Embryonic facial prominence (tissue), 1 donor: ENCODE measurements around the gene CACNB4.
"Not testable (repeated sequence)": the region's sequence is repeated elsewhere in the genome, so short reads cannot be mapped to it uniquely, and the experiment has no call there.

Source experiments
- DNase-seq: peaks from one replicate; pipeline ENCODE4 v3.0.0-alpha.2; 2016; ENCODE audit errors: extremely low spot score

CACNB4 gene

DNA sequence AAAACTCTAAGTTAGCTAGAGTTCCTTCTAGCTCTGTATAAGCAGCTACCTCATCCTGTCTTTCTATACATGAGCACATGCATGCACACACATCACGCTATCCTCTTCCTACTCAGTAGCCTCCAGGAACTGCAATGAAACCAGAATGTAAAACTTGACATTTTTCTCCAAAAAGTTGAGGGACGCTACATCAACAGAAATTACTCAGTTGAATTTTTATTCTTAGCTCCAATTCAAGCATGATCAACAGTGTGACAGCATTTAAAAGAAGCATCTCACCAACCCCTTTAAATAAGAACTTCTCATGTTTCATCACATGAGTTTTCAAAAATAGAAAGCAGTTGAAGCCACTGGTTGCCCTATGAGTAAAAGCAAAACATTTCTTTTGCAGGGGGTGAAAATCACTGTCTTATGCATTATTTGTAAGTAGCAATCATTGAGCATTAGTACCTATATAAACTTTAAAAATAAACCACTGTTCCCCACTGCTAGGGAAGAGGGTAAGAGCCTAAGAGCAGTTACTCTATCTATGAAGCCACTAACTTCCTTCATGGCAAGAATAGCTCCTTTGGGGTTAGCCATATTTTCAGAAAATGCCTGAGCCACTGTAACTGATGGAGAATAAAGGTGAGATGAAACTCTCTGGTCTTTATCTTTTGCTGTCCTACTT is 192.7 kb downstream of the CACNB4 start:
- DNase-seq, result no peak

- DNase-seq, result no peak
Observed at GRCh38 chr2:151904807-151905206, 194.0 kb downstream of the CACNB4 start.

DNA sequence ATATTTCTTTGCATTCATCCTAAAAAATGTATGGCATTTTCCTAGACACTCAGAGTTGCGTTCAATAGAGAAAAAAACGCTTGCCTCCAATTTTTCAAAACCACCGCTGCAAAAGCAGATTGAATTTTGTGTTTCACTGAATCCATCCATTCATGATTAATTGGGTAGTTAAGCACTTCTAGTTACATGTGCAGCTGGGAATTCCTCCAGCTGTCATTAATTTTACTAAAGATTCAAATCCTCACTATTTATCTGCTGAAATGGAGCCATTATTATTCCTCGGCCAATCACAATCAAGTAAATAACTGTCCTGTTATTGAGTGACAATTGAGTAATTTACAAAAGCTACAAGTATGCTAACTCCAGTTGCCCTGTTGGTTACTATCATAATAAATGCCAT is 194.8 kb downstream of the CACNB4 start:
- DNase-seq, result no peak

DNA sequence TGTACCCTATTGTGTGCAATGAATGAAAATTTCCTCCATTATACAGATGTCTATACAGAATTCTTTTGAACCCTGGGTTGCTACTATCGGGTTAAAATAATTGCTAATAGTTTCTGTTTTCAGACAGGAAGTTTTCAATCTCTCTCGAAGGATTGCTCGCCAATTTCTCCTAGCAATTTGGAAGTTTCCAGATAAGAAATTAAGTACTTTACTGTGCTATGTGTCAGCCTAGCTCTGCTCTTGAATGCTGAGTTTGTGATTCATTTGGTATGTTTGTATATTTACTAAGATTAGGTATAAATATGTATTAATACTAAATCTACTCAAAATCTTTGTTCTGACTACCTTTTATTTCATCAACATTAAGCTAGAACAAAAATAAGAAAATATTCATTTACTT is 196.0 kb downstream of the CACNB4 start:
- no peak for DNase-seq

DNA sequence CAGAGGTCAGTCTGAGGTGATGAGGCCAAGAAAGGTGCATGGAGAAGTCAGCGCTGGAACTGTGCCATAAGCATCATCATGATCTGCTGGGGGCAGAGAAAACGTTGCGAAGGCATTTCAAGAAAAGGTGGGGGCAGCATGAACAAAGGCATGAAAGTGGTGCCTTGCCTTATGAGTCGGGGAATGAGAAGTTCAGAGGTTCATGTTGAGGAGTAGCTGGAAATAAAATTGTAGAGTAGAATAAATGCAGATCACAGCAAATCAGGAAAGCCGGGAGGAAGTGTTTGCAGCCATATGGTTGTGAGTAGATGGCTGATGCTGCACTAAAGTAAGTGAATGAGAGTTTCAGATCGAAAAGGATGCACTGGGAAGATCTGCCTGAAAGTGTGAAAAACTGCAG is 198.5 kb downstream of the CACNB4 start:
- no peak for DNase-seq

DNA sequence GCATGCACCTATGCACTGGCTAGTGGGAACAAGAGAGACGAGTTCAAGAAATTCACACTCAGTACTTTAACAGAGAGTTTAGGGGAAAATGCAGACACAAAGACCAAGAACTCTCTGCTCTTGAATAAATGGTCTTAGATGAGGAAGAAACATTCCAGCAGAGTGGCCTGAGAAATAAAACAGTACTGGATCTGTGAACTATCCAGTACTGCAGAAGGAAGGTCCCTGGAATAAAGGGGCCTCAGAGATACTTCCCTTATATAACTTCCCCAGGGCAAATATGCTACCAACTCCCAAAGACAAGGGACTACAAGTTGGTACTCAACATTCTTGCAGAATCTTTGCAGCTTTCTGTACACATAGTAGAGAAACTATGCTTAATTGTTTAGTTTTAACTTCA is 199.7 kb downstream of the CACNB4 start:
- DNase-seq, result no peak

DNA sequence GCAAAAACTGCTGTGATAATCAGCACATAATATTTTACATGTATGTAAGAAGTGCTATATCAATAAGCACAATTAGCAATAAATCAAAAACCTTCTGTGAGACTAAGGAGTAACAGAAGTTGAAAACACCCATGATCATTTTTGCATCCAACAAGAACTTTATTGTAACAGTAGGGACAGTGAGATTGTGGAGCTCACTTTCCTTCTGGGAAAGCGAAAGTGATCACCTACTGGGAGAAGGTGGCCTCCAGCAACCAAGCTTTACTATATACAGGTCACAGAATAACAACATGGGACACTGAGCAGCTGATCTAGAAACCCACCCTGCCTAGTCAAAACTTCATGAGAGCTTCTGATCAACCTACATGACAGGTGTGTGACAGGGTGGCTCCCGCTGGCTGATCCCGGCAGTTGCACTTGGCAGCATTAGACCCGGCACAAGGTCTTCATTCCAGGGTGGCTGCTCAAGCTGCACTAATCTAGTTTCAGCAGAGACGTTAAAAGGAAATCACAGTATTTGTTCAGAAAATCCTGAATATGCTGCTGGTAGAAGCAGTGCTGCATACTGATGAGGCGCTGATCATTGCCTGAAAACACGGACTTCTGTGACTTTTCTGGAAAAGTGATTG is 207.2 kb downstream of the CACNB4 start:
- no peak for DNase-seq

GRCh38 chr2:151887164-151887563 is 211.7 kb downstream of the CACNB4 start:
- no peak for DNase-seq

- no peak for DNase-seq
Observed at GRCh38 chr2:151886241-151886640, 212.6 kb downstream of the CACNB4 start.

DNA sequence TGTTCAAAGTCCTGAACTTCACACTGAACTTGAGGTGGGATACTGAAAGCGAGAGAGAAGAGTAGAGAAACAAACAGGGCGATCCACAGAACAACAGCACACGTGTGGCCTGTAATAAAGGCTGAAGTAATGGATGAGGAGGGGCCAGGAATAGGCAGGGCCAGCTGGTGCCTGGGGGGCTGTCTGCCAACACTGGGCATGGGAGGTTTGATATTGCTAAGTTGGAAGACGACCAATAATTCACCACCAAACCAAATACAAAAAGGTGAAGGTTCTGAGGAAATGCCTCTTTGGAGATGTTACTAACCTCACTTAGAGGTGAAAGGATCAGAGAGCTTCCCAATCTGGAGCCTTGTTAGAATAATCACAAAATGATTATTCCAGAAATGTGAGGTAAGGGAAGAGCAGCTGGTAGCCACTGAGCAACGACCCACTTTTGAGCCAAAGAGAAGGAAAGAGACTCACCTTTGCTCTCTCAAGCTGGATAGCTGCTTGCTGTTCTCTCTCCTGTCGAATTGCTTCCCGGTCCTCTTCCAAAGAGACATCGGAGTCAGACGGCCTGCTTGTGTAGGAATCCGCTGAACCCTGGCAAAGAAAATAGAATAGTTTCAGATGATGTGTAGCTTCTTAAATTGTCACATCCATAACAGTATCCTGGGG is 215.9 kb downstream of the CACNB4 start:
- DNase-seq, result no peak

GRCh38 chr2:151881342-151881741 is 217.5 kb downstream of the CACNB4 start:
- DNase-seq, result no peak

- no peak for DNase-seq
Observed at GRCh38 chr2:151880586-151880985, 218.3 kb downstream of the CACNB4 start.

GRCh38 chr2:151878655-151879563 is 219.9 kb downstream of the CACNB4 start:
- no peak for DNase-seq

DNA sequence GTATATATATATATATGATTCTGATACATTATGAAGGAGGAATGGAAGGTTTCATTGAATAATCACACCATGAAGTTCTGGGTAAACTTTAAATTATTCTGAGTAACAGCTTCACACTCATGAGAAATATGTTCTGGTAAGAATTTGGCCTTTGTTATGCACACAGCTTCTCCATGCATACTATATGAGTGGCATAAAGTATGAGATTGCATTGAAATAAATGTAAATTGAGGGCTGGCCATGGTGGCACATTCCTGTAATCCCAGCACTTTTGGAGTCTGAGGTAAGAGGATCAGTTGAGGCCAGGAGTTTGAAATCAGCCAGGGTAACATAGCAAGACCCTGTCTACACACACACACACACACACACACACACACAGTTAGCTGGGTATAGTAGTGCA is 220.6 kb downstream of the CACNB4 start:
- DNase-seq, result no peak

DNA sequence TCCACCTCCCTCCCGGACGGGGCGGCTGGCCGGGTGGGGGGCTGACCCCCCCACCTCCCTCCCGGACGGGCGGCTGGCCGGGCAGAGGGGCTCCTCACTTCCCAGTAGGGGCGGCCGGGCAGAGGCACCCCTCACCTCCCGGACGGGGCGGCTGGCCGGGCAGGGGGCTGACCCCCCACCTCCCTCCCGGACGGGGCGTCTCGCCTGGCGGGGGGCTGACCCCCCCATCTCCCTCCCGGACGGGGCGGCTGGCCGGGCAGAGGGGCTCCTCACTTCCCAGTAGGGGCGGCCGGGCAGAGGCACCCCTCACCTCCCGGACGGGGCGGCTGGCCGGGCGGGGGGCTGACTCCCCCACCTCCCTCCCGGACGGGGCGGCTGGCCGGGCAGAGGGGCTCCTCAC is 223.2 kb downstream of the CACNB4 start:
- not testable (repeated sequence) for DNase-seq

DNA sequence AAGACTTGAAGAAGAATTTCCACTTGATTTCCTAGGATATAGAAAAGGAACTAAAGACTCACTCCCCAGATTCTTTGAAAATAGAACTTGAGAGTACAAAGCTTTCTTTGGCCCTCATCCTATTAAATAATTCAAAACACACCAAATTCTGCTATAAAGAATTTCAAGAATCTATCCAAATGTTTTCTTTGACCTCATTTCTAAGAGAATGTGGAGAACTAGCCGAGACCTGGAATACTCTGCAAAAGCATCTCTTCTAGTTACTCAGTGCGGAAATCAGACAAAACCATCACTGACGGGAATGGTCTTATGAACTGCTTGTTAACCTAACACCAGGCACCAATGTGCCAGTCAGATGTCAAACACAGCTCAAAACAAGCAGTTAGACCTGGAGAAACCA is 226.4 kb downstream of the CACNB4 start:
- no peak for DNase-seq

GRCh38 chr2:151869291-151869690 is 229.6 kb downstream of the CACNB4 start:
- DNase-seq, result no peak

- DNase-seq, result no peak
Observed at GRCh38 chr2:151862700-151863099, 236.1 kb downstream of the CACNB4 start.

- DNase-seq, result no peak
Observed at GRCh38 chr2:151861174-151861573, 237.7 kb downstream of the CACNB4 start.

GRCh38 chr2:151860613-151861146 is 238.2 kb downstream of the CACNB4 start:
- DNase-seq, result no peak

- DNase-seq, result no peak
Observed at GRCh38 chr2:151860210-151860609, 238.6 kb downstream of the CACNB4 start.

DNA sequence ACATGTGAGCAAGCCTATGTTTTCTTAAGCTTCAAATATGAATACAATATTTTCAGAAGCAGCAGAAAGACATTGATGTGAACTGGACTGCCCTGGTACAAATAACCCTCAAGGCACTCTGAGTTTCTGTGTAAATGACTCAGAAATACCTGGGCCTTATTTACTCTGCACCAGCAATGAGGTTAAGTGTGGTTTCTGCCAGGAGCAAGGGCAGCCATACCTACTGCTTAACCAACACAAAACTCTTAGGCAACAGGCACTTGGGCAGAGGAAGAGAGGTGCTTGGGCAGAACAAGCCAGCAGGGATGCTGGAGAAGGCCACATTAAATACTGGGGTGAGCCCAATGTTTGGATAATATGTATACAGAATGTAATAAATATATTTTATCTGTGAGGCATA is 241.2 kb downstream of the CACNB4 start:
- DNase-seq, result no peak
